Uterus (tissue), 4 donors: Measurements from ENCODE around the gene UVRAG. TPM values are rescaled to one million over a fixed set of nuclear protein-coding genes. Genes with fewer than 3 reads are reported as not detected.

ENCODE experiments used
- DNase-seq, 2 donors: peaks; one replicate each; pipeline ENCODE4 v3.0.0-alpha.2; 2019 to 2020
- H3K27ac ChIP-seq, 2 donors: fragments of 200-600 bp; sonication (generic); 1 replicate in 1 of 2; 2 replicates in 1 of 2; pipeline ENCODE4 v1.5.1; 2016 to 2018
- H3K27me3 ChIP-seq, 2 donors: fragments of 200-600 bp; sonication (generic); one replicate each; pipeline ENCODE4 v1.5.1; 2018 to 2019; ENCODE audit warnings: control low read depth in 1 of 2
- H3K36me3 ChIP-seq, 2 donors: fragments of 200-600 bp; sonication (generic); one replicate each; pipeline ENCODE4 v1.5.1; 2019; ENCODE audit warnings: control low read depth in 1 of 2
- H3K4me1 ChIP-seq, 2 donors: fragments of 200-600 bp; sonication (generic); one replicate each; pipeline ENCODE4 v1.5.1; 2018 to 2019; ENCODE audit warnings: control low read depth in 1 of 2
- H3K4me3 ChIP-seq, 2 donors: fragments of 200-600 bp; sonication (generic); 1 replicate in 1 of 2; 2 replicates in 1 of 2; pipeline ENCODE4 v1.5.1; 2018 to 2019; ENCODE audit warnings: mild to moderate bottlenecking in 1 of 2
- H3K9me3 ChIP-seq, 2 donors: fragments of 200-600 bp; sonication (generic); one replicate each; pipeline ENCODE4 v1.5.1; 2019; ENCODE audit warnings: control low read depth in 1 of 2
- CTCF ChIP-seq, 4 experiments: fragments of 200-600 bp in 2 of 4; fragments of 450-650 bp in 2 of 4; sonication (generic) in 2 of 4; IDR thresholded peaks; one replicate each; pipeline ENCODE4 v1.5.1; 2016 to 2019; ENCODE audit warnings: antibody characterized with exemption in 4 of 4, mild to moderate bottlenecking in 2 of 4, moderate library complexity in 1 of 4
- POLR2A ChIP-seq, 2 donors: fragments of 450-650 bp; IDR thresholded peaks; one replicate each; pipeline ENCODE4 v1.6.1; 2016; ENCODE audit warnings: antibody characterized with exemption in 2 of 2, mild to moderate bottlenecking in 1 of 2, moderate library complexity in 1 of 2
- intact Hi-C: fragments of 100-400 bp; cut with DNase I; formaldehyde crosslinking; loops from one replicate; pipeline ENCODE4 v1.15.1; 2023; ENCODE audit warnings: low total_unique reads
- total RNA-seq, 4 donors: library from RNA; depleted of rRNA in 3 of 4; stranded (reverse); fragments of >200 nt in 3 of 4; gene quantifications; one replicate each; pipeline versions ENCODE4 v1.1.0 to v1.2.4, GENCODE V29; 2014 to 2023
- donor health status: DM: yes; HTN: yes; CAD: no.

The UVRAG gene
- total RNA-seq, 4 donors from 2014 or later: 14.9 to 42.9 (median 26.4) TPM

- Histone ChIP-seq H3K36me3 (no peaks in the 10 kb centered on the region), H3K4me3 (no peak overlapping the region), H3K9me3 (no peaks in the 10 kb centered on the region), H3K27me3 (no peaks in the 10 kb centered on the region), H3K27ac (no peak overlapping the region), H3K4me1 (no peaks in the 10 kb centered on the region)
- DNase-seq: no peak
- TF ChIP-seq CTCF (IDR thresholded peaks at IDR 0.05) (no peak), POLR2A (IDR thresholded peaks at IDR 0.05) (no peak)
- intact Hi-C loops: no loop called here
Measured at GRCh38 chr11:75980031-75980430, 165.0 kb downstream of the UVRAG start.

- Histone ChIP-seq H3K9me3 (no peaks in the 10 kb centered on the region), H3K27ac (no peak overlapping the region), H3K27me3 (no peaks in the 10 kb centered on the region), H3K4me1 (no peaks in the 10 kb centered on the region), H3K4me3 (no peak overlapping the region), H3K36me3 (no peaks in the 10 kb centered on the region)
- no peak for DNase-seq
- intact Hi-C loops: no loop called here
- no peak for TF ChIP-seq POLR2A (IDR thresholded peaks at IDR 0.05)
- TF ChIP-seq CTCF (IDR thresholded peaks at IDR 0.05): no peak
Measured at GRCh38 chr11:75981546-75981945, 166.5 kb downstream of the UVRAG start.

GRCh38 chr11:75982309-75982708 lies 167.3 kb downstream of the UVRAG start:
- intact Hi-C loops: no loop called here
- Histone ChIP-seq H3K27ac (no peak overlapping the region), H3K4me1 (no peaks in the 10 kb centered on the region), H3K27me3 (no peaks in the 10 kb centered on the region), H3K36me3 (no peaks in the 10 kb centered on the region), H3K4me3 (no peak overlapping the region), H3K9me3 (no peaks in the 10 kb centered on the region)
- DNase-seq: no peak
- TF ChIP-seq CTCF (IDR thresholded peaks at IDR 0.05): no peak
- no peak for TF ChIP-seq POLR2A (IDR thresholded peaks at IDR 0.05)

GRCh38 chr11:75986966-75987365 lies 172.0 kb downstream of the UVRAG start:
- no peaks in the 10 kb centered on the region for H3K36me3 ChIP-seq
- no peak overlapping the region for H3K4me3 ChIP-seq
- H3K4me1 ChIP-seq: no peaks in the 10 kb centered on the region
- H3K9me3 ChIP-seq: no peaks in the 10 kb centered on the region
- DNase-seq: no peak
- H3K27ac ChIP-seq: no peak overlapping the region
- intact Hi-C loops: no loop called here
- TF ChIP-seq POLR2A (IDR thresholded peaks at IDR 0.05) (no peak), CTCF (IDR thresholded peaks at IDR 0.05) (no peak)
- H3K27me3 ChIP-seq: no peaks in the 10 kb centered on the region

- Histone ChIP-seq H3K4me3 (no peak overlapping the region), H3K27me3 (no peaks in the 10 kb centered on the region), H3K36me3 (no peaks in the 10 kb centered on the region), H3K4me1 (no peaks in the 10 kb centered on the region), H3K9me3 (no peaks in the 10 kb centered on the region), H3K27ac (no peak overlapping the region)
- no peak for TF ChIP-seq CTCF (IDR thresholded peaks at IDR 0.05)
- no peak for TF ChIP-seq POLR2A (IDR thresholded peaks at IDR 0.05)
- intact Hi-C loops: no loop called here
- no peak for DNase-seq
Measured at GRCh38 chr11:75993126-75993525, 178.1 kb downstream of the UVRAG start.
